ENCODE data around the gene AOPEP.

AOPEP gene

DNA sequence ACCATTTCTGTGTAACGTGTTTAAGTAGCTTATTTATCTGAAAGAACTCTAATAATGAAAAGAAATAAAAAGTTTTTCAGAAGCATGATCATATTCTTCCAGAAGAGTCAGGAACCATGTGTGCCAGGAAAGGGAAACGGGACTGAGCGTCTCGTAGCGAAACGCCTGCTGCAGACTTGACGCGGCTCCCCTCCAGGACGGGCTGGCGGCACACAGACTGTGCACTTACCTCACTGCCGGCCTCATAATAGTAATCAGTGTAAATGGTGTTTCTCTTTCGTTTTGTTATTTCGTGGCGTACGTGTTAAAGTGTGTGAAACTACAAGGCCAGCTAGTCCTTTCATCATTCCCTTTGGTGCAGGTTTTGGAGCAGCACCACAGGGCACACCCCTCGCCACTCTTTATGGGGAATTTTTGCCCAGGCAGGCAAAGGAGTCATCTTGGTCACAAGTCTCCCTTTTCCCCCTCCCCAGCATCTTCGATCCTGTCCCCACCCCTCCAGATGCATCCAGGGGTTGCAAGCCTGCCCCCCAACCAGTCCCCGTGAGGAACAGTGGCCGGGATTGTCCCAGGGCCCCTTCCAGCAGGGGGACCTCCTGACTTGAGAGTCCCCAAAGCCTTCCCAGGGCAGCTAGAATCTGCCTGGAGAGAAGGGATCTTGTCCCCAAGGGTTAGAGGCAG, 357.9 kb downstream of the AOPEP start:
- DNase-seq (ENCODE audit: low read depth), result no peak

GRCh38 chr9:95085036-95085770, 358.7 kb downstream of the AOPEP start:
- no peak for DNase-seq (ENCODE audit: low read depth)

DNA sequence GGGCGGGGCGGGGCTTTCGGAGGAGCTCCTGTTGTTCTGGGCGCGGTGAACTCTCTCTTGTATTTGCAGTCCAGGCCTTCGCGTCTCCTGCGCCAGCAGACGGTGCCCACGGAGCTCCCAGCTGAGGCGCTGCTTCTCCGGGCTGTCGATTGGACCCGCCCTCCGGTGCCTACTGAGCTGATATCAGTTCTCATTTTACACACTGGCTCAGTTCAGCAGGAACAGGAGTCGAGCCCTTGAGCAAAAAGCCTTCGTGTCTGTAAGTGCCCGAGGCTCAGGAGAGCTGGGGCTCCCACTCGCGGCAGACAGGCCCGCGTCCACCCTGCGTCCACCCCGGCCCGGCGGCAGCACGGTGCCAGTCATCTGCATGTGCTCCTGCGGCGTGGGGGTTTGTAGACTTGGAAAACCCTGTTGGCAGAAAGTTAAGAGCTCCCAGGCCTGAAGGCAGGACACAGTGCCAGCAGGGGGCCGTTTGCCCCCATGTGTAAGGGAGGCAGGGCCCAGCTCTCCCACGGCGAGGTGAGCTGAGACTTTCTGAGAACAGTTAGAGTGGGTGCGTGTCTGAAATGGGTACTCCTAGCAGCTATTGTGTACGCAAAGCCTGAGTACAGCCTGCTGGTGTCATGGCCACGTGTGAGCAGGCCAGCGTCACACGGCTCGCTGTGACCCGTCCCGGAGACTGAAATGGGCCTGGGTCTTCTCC, 359.5 kb downstream of the AOPEP start:
- DNase-seq (ENCODE audit: low read depth), result no peak

DNA sequence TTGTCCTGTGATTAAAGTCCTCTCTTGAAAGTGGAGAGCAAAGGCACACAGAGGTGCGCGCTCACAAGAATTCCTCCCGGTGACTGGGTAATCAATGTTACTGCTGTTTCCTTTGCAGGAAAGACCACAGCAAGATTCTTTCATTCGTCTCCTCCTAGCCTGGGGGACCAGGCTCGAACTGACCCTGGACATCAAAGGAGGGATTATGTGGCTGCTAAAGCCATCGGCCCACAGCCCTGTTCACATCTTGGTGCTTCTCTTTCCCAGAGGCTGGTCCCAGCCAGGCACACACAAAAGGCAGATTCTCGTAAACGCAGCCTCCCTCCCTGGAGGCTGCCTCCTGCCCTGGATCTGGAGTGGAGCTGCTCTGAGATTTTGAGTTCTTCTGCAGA, 360.1 kb downstream of the AOPEP start:
- no peak for DNase-seq (ENCODE audit: low read depth)

DNA sequence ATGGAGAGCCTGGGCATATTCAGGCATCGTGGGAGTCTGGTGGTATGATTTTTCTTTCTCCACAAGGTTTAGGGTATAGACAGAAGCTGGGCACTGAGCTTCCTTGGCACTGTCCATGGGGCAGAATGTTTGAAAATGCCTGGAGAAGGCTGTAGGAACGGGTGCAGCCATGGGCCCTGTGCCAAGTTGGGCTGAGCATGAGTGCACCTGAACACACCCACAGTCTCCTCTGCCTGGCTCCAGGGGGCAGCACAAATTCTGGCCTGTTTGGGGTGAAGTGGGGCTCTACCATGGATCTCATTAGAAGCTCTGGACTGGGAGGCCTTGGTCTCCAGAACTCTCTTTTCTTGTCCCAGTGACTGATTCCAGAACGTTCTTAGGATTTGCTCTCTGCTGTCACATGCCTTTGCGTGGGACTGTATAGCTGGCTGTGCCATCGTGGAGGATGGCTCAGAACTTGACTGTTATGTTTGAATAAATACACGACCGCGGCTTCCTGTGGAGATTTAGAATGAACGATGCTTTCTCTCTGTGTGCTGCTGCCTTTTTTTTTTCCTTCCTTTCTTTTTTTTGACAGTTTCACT, 361.3 kb downstream of the AOPEP start:
- no peak for DNase-seq (ENCODE audit: low read depth)

DNA sequence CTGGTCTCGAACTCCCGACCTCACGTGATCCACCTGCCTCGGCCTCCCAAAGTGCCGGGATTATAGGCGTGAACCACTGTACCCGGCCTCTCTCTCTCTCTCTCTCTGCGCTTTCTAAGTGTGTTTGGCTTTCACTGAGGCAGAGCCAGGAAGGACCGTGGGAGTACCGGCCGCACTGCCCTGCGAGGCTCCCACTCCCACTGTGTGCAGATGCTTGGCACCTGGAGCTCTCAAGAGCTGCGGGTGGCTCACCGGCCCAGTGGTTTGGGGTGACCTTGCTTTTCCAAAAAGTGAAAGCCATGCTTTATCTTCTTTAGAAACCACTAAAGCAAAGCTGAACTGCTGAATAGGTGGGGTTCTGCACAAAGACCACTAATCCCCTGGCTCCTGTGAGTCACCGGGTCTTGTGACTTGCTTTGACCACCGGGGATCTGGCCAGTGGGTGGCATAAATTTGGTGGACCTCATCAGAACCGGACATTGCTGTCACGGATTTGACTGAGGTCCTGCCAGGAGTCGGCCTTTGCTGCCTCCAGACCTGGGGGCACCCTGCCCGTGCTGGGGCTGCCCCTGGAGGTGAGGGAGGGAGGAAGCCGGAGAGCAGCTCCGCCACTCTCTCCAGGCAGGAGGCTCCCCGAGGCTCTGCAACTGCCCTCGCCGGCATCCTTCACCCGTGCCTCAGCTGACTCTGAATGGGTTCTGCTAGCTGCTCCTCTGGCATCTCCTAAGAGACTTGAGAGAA, 362.1 kb downstream of the AOPEP start:
- DNase-seq (ENCODE audit: low read depth), result no peak

DNA sequence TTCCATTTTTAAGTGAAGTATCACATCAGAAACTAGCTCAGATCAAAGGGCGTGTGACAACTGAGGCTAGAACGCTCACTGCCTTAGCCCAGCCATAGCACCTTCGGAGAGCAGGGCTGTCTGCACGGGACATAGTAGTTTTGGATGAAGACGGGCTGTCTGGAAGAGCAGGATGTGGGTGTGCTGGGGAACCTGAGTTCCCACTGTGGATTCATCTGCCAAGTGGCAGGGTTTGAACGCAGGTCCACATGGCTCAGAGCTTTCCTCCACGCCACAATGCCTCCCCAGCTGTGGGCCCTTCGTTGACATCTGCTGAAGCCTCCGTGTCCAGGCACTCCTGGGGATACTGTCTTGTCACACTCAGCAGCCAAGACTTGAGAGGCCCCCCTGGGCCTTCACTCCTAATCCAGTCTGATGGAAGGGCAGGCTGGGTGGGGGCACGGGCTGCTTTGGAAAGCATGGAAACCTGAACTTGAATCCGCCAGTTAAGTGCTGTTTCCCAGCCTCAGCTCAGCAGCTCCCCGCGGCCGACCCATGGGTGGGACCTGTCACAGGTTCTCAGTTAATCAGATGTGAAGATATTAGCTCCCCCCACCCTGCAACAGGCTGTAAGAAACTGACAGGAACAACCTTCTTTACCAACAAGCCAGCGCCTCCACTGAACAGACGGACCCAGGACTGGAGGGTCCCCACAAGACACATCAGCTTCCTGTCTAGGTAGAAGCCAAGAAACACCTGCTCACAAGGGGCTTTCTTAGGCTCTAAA, 362.9 kb downstream of the AOPEP start:
- DNase-seq (ENCODE audit: low read depth), result no peak

- no peak for DNase-seq (ENCODE audit: low read depth)
These were observed 363.7 kb downstream of the AOPEP start for GRCh38 chr9:95090023-95090791.

DNA sequence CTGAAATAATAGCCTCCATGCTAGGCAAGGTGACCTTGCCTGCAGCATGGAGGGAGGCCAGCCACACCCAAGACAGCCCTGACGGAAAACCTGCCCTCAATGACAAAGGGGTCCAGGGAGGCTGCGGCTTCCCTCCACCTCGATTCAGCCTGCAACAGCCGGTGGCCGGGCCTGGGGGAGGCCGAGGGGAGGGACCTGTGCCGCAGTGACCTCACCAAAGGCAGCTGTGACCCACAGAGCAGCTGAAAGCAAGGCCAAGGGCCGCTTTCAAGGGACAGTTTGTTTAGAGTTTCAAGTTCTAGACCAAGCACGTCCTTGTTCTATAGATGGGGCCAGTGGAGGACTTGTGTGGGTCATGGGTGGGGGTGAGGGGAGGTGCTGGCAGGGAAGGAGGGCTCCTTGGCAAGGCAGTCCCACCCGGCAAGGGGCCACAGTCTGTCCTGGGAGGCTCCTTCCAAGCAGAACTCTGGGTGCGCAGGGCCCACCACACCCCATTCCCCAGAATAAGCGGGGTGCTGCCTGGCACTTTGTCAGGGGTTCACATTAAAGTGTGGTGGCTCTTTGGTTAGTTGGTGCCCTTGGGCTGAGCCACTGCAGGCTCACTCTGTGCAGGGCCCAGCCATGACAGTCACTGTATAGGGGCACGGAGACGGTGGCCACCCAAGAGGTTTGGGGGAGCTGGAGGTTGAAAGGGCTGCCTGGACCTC, 364.5 kb downstream of the AOPEP start:
- DNase-seq (ENCODE audit: low read depth), result no peak

- DNase-seq (ENCODE audit: low read depth), result no peak
These were observed 365.2 kb downstream of the AOPEP start for GRCh38 chr9:95091601-95092261.

DNA sequence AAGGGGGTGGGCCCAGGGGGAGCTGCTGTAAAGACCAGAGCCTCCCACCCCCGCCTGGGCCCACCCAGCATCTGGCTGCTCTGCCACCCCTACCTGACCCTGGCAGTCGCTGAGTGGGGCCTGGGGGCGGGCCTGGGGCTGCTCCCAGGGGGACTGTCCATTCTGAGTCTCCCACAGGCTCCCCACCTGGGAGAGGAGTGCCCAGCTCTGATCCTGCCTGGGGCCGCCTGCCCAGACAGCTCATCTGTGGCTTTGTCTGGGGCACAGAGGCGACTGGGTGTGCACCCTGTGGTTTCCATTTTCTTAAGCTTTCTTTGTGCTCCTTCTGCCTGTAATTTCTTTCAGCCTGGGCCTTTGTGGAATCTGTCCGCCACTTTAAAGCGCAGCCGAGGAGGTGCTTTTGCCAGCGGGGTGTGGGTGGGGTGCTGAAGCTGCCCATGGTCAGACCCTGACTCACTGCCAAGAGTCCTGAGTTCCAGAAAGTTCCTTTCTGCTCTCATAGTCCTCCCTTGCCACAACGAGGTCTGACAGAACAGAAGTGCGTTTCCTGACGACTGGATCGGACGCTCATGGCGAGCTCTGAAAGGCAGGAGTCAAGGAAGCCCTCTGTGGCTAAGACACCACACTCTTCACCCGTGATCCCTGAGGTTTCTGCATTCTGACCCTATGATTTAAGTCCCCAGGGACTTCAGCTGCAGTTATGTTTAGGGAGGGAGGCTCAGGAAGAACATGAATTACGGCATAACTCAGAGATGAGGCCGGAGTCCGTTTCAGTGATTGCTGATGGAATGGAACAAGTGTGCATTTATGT, 366.0 kb downstream of the AOPEP start:
- no peak for DNase-seq (ENCODE audit: low read depth)

GRCh38 chr9:95093586-95093985, 367.1 kb downstream of the AOPEP start:
- DNase-seq (ENCODE audit: low read depth), result no peak

- DNase-seq (ENCODE audit: low read depth), result no peak
These were observed 367.5 kb downstream of the AOPEP start for GRCh38 chr9:95094002-95094401.

DNA sequence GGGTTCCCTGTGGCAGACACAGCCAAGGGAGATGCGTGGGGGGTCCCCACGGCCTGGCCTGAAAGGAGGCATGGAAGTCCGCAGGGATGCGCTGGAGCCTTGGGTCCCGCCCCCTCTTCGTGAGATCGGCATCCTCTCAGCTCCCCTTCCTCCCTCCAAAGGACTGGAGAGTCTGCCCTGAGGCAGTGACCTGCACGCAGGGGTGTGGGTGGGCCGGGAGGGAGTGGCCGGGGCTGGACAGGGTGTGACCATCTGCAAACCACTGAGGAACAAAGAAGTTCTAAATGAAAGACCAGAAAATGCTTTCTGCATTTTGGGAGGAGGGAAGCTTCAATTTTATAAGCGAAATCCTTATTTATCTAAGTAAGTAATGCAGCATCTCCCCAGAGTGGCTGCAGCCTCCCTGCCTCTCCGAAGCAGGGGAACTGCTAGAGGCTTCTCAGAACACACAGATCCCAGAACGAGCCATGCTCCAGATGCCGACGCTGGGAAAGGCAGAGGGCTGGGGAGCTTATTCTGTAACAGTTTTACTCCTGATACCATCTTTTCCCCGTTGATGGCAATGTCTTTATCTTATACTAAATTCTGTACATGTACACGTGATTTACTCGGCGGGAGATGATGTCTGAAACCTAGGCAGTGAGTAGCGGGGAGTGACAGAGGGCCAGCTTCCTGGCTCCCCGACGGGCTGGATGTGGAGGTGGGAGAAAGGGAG, 369.3 kb downstream of the AOPEP start:
- no peak for DNase-seq (ENCODE audit: low read depth)

DNA sequence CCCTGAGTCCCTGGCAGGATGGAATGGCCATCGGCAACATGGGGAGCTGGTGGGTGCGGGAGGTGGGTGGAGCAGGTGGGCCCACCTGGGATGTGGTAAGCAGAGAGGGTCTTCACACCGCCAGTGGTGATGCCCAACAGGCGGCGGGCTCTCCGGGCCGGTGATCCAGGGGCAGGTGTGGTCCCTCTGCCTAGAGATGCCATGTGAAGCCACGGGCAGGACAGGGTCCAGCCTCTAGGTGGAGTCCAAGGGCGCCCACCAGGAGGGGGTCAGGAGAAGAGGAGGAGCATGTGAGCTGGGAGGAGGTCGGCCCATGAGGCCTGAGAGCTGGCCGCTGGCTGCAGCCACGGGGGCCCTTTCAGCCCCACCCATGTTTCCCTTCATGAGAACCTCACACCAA, 369.9 kb downstream of the AOPEP start:
- DNase-seq (ENCODE audit: low read depth), result no peak

DNA sequence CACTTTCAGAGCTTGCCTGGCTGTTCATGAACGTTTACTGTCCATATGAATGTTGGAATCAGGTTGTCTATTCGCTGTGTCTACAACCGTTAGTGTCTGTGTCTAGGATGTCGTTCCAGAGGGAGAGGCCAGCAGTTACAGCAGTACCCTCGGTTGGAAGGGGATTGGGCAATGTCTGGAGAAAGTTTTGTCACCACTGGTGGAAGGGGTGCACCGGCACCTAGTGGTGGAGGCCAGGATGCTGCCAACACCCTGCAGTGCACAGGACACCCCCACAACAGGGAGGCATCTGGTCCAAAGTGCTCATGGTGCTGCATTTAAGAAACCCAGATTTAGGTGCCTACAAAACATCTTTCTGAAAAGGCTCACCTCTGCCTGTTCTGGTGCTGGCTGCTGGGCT, 370.3 kb downstream of the AOPEP start:
- DNase-seq (ENCODE audit: low read depth), result no peak

DNA sequence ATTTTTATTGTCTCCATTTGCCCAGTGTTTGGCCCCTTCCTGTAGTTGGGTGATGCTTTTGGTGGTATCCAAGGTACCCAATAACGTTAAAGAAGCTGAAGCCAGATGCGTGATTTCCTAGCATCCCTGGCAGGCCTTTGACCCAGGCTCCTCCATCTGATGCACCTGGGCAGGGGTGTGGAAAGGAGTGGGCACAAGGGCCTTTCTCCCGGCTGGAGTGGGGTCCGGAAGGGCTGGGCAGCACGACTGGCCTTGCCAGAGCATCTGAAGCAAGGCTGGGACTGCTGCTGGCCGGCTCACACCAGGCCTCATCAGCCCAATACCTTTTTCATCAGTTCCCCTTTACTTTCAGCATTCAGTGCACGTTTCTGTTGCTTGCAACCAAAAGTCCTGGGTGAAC, 370.8 kb downstream of the AOPEP start:
- no peak for DNase-seq (ENCODE audit: low read depth)

- no peak for DNase-seq (ENCODE audit: low read depth)
These were observed 372.0 kb downstream of the AOPEP start for GRCh38 chr9:95098391-95098921.

Data from activated T-helper 9 cell treated with anti-CD3 and anti-CD28 coated beads, Interleukin-2, amount 50 U/mL, for 16 hours (primary cell).